GM18861 (cell line): ENCODE results near the gene SAMD11.

Experiments used
- ATAC-seq: cut with Tn5 transposase; IDR thresholded peaks from one replicate; pipeline ENCODE4 v1.9.1; 2021; ENCODE audit not compliant: unreplicated experiment

SAMD11 gene

GRCh38 chr1:917076-917459, 6.7 kb upstream of the SAMD11 start:
- no peak for ATAC-seq

GRCh38 chr1:917466-918091, 6.1 kb upstream of the SAMD11 start:
- no peak for ATAC-seq

GRCh38 chr1:918353-918752, 5.4 kb upstream of the SAMD11 start:
- ATAC-seq = no peak

DNA sequence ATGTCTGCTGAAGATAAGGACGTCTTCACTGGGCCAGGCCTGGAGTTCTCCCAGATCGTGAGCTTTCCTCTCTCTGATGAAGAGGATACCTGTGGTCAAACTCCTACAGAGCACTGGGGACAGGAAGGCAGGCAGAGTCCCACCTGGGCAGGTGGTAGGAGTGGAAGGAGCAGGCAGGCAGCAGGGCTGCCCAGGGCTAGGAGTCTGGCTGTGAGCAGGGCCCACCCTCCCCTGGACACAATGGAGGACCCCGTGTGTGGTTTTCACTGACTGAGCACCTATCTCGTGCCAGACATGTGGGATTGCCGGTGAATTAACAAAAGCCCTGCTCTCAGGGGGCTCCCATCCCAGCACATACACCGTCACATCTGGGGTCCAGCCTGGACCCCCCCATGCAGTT, 4.9 kb upstream of the SAMD11 start:
- no peak for ATAC-seq

- ATAC-seq = no peak
These were observed 4.4 kb upstream of the SAMD11 start for GRCh38 chr1:919271-919872.

DNA sequence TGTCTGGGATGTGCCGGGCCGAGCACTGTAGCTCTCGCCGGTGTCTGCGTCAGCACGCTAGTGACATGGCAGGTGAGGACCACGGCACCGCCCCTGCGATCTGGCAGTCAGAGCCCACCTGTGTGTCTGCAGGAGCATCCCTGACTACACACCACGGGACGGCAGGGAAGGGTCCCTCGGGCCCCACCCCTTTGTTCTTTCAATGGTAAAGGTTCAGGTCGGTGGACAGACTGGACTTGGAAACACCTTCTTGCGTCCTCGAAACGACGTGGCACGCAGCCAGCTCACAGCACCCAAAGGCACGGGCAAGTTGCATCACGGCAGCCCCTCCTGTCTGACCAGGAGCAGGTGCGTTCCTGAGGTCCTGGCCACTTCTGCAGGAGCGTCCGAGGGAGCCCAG, 3.7 kb upstream of the SAMD11 start:
- ATAC-seq = no peak

DNA sequence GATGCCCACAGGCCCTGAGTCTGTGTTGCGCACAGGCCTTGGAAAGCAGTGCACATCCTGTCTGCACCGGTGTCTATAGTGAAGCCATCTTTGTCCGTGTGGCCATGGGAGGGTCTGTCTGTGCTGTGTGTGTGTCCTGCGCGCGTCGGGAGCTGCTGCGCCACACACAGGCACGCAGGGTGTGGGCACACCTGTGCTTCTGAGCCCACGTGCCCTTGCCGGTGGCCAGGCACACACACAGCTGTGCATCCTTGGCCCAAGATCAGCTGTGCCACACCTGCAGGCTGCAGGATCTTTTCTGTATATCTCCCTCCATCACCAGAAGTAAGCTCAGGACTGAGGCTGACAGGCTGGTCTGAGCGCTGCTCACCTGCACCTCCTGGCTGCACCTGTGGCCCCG, 3.2 kb upstream of the SAMD11 start:
- no peak for ATAC-seq

GRCh38 chr1:921011-921837, 2.5 kb upstream of the SAMD11 start:
- ATAC-seq = no peak

DNA sequence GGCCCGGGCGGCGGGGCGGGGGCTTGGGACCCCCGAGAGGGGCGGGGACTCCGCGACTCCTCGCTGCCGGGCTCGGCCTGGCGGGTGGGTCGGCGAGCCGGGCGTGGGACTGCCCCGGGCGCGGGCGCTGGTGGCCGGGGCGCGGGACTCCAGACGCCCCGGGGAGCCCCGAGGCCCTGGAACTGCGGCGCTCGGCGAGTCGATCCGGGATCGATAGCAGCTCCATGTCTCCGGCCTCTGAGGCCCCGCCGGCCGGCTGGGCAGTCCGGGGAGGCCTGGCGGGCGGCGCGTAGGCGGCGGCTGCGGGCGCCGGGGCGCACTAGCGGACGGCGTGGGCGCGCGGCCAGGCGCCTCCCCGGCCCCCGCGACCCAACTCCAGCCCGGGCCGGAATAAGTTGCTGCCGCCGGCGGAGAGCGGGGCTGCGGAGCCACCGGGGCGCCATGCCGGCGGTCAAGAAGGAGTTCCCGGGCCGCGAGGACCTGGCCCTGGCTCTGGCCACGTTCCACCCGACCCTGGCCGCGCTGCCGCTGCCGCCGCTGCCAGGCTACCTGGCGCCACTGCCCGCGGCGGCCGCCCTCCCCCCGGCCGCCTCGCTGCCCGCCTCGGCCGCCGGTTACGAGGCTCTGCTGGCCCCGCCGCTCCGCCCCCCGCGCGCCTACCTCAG, 400 bp downstream of the SAMD11 start:
- ATAC-seq = no peak

DNA sequence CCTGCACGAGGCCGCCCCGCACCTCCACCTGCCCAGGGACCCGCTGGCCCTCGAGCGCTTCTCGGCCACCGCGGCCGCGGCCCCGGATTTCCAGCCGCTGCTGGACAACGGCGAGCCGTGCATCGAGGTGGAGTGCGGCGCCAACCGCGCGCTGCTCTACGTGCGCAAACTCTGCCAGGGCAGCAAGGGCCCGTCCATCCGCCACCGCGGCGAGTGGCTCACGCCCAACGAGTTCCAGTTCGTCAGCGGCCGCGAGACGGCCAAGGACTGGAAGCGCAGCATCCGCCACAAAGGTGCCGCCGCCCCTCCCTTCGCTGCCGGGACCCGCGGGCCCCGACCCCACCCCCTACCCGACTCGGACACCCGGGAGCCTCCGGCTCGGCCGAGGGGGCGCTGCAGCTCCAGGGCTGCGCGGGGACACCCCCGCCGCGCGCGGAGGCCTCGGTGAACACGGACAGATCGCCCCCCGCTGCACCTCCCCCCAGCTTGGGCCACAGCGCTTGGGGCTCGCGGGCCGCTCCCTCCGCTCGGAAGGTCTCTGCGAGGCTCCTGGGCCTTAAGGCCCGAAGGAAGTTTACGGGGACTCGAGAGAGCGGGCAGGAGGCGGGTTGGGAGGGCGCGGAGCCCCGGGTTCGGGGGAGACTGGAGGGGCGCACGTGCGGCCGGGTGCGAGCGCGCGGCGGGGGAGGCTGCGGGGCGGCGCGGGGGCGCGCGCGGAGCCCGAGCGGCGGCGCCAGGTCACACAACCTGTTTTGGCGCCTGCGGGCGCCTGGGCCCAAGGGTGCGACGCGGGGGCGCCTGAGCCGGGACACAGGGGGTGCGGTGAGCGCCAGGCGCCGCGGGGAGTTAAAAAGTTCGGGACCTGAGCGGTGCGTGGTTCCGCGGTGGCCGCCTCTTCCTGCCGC, 1.2 kb downstream of the SAMD11 start:
- no peak for ATAC-seq

- no peak for ATAC-seq
These were observed 2.1 kb downstream of the SAMD11 start for GRCh38 chr1:925561-926421.

DNA sequence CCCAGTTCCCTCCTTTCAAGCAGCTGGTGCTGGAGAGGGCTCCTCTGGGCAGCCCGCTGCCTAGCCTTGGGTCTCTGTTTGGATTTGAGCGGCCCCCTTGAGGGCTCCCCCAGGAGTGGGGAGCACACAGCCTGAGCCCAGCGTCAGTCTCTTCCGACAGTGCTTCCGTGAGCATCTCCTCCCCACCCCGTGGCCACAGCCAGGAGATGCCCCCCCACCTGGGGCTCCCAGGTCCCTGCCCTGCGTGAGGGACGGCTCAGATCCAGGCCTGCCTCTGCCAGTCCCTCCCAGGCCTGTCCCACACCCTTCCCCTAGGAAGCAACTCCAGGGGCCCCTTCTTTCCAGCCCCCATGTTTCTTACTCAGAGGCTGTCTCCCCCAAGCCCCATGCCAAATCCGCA, 3.5 kb downstream of the SAMD11 start:
- no peak for ATAC-seq

DNA sequence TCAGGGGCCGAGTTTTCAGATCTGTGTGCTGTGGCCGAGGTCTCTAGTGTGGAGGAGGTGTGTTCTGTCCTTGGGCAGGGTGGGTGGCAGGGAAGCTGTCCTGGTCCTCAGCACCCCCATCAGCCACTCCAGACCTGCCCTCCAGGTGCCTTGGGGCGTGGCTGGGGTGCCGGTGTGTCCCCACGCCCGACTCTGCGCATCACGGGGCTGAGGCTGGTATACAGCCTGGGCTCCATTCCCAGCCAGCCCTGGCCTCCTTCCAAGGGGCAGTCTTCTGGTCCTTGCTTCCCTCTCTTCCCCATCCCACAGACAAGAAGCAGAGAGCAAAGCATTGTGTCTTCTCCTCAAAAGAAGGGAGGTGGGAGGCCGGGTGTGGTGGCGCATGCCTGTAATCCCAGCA, 4.0 kb downstream of the SAMD11 start:
- ATAC-seq = no peak

DNA sequence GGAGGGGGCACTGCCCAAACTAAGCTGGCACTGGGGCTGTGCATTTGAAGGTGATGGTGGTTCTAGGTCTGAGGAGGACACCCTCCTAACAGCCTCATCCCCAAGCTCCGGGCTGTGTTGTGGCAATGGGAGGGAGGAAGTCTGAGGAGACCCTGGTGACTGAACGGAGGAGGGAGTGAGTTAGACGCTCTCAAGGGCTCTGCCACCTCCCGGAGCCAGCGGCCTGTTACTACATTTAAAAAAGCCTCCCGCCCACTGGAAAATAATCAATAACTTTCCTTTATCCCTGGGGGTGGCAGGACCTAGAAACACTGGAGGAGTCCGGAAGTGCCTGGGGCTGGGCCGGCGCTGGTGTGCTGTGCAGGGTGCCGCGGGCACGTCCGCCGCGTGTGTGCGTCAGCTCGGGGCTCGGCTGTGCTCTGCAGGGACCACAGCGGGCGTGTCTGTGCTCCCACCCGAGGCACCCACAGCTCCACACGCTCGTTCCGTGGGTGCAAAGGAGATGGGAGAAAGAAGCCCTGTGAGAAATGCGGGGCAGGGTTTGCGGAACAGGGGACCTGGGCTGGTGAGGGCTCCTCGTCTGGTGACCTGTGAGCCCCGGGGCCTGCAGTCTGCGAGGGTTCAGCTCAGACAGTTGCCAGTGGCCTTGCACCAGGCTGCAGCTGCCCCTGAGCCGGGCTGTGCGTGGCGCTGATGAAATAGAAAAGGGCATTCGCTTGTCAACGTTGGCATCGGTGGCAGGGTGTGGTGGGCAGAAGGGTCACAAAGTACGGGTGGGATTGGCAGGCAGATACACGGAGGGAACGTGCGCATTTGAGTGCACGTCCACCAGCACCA, 5.3 kb downstream of the SAMD11 start:
- ATAC-seq = no peak

DNA sequence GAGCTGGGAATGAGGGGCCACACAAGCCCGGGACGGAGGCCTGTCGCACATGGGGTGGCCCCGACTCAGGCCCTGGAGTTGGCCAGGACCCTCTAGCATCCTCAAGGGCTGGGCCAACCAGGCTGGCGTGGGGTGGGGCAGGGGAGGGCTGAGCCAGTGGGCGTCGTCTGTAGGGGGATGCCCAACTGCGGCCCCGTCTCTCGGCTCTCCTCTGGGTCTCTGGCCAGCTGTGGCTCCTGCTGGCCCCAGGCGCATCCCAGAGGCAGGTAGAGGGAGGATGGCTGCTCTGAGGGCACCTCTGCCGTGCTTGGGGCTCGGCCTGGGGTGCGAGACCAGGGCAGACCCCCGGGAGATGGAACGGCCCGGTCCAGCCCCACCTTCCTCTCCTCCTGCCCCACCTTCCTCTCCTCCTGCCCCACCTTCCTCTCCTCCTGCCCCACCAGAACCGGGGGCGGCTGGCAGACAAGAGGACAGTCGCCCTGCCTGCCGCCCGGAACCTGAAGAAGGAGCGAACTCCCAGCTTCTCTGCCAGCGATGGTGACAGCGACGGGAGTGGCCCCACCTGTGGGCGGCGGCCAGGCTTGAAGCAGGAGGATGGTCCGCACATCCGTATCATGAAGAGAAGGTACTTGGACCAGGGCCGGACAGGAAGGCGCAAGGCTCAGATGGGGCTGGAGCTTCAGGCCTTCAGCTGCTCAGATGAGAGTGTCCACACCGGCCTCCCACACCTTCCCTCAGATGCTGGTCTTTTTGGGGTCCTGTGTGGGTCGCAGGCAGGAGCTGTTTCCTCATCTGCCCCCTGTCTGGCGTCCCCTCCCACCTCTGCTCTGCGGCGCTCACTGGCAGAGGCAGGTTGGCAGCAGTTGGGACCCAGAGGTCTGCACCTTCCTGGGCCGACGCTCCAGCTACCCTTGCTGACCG, 6.2 kb downstream of the SAMD11 start:
- no peak for ATAC-seq

DNA sequence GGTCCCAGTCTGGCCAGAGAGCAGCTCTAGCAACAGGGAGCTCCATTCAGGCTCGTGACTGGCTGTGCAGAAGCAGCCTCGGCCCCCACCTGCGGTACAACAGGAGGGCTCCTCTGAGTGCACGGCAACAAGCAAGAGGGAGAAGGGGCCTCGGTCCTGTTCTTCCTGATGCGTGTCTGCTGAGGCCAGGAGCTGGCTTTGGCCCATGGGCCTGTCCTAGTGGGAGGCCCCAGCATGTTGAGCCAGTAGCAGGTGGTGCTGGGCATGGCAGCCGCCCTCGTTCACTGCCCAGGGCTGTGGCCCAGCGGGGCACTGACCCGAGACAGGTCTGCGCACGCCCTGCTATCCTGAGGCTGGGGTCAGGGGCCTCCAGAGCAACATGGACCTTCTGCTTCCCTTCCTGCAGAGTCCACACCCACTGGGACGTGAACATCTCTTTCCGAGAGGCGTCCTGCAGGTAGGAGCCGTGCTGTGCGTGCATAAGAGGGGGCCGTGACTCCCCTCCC, 7.0 kb downstream of the SAMD11 start:
- no peak for ATAC-seq

DNA sequence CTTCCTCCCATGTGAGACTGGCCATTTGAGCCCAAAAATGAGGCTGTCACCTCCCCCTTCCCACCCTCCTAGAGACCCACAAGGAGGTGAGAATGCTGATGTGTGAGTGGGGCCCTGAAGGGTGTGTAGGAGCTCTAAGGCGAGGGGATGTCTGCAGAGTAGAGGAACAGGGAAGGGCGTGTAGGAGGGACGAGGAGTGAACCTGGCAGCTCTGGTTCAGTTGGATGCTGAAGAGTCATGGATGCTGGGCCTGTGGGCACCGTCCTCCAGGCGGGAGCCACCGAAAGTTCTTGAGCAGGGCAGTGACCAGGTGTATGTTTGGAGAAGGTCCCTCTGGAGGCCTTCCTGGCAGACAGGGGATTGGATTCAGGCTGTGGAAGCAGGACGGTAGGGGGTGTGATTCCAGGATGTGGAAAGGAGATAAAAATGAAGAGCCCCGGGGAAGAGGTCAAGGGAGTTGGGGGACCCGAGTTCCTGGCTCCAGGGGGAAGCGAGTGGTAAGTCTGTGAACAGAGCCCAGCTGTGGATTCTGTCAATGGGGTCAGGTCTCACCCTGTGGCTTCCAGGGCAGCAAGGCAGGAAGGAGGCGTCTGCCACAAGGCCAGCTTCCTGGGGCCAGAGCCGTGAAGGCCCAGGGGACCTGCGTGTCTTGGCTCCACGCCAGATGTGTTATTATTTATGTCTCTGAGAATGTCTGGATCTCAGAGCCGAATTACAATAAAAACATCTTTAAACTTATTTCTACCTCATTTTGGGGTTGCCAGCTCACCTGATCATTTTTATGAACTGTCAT, 7.9 kb downstream of the SAMD11 start:
- ATAC-seq = no peak
